HG02852 (cell line): ENCODE measurements around the gene AZIN2.

Experiments used
- ATAC-seq: cut with Tn5 transposase; IDR thresholded peaks from one replicate; pipeline ENCODE4 v1.9.1; 2021; ENCODE audit warnings: mild to moderate bottlenecking, moderate library complexity; ENCODE audit not compliant: unreplicated experiment

The AZIN2 gene

DNA sequence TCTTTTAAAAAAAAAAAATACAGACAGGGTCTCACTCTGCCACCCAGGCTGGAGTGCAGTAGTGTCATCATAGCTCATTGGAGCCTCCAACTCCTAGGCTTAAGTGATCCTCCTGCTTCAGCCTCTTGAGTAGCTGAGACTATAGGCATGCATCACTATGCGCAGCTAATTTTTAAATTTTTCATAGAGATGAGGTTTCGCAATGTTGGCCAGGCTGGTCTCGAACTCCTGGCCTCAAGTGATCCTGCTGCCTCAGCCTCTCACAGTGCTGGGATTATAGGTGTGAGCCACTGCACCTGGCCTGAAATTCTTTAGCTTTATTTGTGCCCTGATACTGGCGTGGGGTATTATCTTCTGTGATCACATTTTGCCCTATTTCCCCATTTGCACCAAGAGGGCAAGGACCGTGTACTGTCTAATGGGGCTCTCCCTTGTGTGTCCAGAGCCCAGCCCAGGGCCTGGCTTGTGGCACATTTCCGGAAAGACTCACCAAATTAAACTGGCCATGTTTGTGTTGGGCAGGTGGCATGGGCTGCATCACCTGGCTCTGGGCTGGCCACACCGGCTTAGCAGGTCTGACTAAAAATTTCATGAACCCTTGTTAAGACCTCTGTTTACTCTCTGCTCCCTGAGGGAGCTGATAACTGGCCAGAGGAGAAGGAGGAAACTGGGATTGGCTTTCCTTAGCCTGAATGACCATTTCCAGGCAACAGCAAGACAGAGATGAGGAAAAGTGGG lies 68.7 kb downstream of the AZIN2 start:
- no peak for ATAC-seq

DNA sequence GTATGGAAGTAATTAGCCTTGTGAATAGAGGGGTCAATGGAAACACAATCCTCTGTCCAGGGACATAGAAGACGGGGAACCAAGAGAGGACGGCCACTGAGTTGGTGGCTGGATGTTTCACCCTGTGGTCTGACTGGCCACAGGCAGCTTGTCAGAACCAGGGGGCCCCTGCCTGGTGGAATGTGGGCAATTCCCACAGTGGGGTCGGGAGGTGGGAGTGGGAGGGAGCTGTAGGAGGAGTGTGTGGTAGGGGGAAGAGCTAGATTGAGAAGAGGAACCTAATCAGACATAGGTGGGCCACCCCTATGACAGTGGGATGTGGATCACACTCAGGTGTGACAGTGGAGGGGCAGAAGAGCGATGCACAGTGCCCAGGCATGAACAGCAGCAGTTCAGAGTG lies 69.6 kb downstream of the AZIN2 start:
- ATAC-seq = no peak

DNA sequence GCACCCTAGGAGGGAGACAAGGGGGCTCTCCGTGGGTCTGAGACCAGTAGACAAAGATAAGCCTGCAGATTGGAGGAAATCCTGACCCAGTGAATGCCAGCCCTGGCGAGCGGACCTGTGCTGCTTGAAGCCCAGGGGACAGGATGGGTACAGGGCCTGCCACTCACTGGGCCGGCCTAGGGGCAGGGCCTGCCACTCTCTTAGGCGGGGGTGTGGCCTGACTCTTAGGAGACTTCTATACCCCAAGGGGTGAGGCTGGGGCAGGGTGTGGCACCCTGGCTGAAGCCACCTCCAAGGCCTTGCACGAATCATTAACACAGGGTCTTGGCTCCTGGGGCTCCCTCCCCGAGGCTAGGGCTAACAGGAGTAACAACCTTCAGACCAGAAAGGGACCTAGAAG lies 70.2 kb downstream of the AZIN2 start:
- ATAC-seq = no peak

DNA sequence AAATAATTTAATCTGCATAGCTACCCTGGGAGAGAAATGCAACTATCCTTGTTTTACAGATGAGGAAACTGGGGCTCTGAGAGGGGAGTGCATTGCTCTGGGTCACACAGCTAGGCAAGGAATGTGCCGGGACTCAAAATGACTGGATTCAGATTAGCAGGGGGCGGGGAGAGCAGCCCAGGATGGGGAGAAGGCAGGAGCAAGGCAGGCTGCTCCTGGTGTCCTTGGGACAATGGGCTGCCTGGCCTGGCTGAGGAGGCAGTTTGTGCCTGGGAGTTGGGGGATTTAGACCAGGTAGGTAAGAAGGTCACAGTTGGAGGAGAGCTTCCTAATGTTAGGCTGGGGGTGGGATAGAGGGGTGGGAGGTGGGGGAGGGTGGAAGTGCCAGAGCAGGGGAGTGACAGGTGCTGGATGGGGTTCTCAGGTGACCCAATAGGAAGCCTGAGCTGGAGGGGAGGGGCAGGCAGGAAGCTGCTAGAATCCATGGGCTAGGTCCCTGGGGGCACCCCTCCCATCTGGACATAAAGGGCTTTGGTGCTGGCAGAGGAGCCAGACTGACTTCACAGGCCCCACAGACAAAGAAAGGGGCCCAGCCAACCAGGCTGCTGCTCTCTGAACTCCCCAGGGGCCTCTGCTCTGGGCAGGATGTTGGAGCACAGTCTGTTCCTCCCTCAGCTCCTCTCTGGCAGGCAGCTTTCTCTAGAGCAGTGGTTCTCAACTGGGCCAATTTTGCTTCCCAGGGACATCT lies 71.9 kb downstream of the AZIN2 start:
- no peak for ATAC-seq

DNA sequence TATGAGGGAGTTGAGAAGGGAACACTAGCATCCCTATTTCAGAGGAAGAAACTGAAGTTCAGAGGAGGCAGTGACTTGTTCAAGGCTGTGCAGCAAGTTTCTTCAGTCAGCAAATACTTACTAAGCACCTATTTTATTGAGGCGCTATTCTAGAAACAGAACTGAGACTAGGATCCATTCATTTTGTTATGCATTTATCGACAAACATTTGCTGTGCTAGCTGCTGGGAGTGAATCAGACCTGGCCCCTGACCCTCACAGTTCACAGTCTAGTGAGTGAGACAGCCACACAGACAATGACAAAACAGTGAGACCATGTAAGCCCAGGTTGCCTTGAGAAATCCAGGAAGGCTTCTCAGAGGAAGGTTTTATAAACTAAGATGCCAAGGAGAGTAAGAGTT lies 72.7 kb downstream of the AZIN2 start:
- no peak for ATAC-seq

DNA sequence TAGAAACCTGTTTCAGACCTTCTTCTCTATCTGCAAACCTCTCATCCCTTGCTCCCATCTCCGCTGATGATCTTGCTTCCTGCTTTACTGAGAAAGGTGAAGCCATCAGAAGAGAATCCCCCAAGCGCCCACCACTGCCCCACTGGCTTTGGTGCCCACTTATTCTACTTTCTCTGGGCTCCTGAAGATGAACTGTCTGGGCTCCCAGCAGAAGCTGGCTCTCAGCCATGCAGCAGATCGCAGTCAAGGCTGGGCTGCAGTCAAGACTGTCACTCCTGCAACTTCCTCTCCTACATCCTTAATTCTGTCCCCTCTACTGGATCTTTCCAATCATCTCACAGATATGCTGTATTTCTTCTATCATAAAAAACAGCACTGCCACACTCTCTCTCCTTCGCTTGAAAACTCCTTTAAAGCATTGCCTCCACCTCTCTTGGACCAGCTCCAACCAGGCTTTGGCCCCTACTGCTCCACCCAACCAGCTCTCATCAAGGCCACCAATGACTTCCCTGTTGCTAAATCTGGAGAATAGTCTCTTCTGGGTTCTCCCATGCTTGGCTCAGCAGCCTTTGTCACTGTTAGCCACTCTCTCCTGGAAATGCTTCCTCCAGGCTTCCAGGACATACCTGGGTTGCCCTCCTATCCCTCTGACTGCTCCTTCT lies 75.1 kb downstream of the AZIN2 start:
- no peak for ATAC-seq

DNA sequence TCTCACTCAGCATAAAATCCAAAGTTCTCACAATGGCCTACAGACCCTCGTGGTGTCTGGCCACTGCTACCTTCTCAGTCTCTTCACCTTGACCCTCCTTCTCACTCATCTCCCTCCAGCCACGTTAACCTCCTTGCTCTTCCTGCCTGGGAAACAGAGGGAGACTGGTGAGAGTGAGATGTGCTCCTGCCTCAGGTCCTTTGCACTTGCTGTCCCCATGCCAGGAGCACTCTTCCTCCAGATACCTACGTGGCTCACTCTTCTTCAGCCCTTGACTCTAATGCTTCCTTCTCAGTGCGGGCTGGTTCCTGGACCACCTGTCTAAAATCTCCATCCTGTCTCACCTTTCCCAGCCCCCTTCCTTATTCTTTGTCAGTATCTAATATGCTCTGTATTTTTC lies 76.2 kb downstream of the AZIN2 start:
- ATAC-seq = no peak

DNA sequence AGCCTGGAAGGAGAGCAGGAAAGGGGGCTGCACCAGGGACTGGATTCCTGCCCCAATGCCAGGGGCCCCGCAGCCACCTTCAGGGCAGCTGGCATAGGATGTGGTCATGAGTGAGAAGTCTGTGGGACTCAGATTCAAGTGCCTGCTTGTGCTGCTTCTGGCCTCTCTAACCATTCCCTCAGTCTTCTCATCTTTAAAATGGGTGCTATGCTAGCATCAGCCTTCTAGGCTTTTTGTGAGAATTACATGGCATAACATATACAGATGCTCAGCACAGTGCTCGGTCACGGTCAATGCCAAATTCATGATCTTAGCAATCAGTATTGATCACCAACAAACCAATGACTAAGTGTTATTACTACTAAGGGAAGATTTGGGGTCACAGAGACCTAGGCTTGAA lies 77.4 kb downstream of the AZIN2 start:
- ATAC-seq = no peak

DNA sequence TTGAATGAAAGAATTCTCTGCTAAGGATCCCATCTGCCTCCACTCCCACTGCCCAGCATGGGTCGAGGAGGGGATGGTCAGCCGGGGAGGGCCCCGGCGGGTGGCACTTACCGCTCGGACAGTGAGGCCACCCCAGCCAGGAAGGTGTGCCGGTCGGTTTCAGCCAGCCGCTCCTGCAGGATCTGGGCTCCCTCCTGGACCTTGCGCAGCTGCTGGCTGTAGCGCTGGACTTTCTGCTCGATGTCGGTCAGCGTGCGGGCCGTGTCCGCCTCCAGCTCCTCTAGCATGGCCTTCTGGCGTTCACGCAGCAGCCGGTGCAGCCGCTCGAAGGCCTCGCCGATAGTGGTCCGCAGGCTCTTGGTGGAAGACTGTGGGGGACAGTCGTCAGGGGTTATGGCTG lies 78.6 kb downstream of the AZIN2 start:
- no peak for ATAC-seq

DNA sequence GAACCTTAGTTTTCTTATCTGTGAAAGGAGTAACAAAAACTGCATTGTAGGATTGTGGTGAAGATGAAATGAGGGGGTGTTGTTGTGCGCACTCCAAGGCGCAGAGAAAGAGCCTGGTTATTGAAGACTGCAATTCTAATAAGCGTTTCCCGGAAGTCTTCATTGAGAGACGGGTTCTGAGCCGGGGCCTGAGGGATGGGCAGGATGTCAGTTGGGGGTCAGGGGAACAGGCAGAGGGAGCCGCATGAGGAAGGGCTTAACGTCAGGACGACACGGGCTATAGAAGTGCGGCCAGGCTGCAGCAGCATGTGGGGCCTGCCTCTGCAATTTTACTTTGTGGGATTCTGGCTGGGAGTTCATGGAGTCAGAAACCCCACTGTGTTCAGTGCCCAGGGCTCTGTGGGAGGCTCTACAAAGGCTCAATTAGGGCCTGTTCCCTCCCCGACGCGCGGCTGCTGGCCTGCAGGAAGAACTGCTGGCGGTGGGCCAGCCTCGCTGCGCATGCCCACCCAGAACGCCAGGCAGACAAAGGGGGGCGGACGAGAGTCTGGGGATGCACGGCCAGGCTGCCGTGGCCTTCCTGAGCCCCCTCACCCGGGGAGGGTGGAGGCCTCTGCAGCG lies 80.2 kb downstream of the AZIN2 start:
- ATAC-seq = no peak

DNA sequence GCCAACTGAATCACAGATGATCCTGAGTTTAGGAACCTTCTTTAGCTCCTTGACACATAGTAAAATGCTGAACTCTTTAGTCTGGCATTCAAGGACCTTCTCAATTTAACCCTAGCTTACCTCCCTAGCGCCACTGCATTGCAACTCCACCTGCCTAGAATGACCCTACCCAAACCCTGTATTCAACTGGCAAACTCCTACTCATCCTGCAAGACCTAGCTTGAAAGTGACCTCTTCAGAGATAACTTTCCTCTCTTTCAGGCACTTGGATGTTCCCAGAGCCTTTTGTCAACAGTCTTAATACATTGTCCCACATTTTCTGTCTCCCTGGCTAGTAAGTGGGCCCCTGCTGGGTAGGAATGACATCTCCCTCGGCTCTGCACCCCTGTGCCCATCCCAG lies 81.2 kb downstream of the AZIN2 start:
- no peak for ATAC-seq

DNA sequence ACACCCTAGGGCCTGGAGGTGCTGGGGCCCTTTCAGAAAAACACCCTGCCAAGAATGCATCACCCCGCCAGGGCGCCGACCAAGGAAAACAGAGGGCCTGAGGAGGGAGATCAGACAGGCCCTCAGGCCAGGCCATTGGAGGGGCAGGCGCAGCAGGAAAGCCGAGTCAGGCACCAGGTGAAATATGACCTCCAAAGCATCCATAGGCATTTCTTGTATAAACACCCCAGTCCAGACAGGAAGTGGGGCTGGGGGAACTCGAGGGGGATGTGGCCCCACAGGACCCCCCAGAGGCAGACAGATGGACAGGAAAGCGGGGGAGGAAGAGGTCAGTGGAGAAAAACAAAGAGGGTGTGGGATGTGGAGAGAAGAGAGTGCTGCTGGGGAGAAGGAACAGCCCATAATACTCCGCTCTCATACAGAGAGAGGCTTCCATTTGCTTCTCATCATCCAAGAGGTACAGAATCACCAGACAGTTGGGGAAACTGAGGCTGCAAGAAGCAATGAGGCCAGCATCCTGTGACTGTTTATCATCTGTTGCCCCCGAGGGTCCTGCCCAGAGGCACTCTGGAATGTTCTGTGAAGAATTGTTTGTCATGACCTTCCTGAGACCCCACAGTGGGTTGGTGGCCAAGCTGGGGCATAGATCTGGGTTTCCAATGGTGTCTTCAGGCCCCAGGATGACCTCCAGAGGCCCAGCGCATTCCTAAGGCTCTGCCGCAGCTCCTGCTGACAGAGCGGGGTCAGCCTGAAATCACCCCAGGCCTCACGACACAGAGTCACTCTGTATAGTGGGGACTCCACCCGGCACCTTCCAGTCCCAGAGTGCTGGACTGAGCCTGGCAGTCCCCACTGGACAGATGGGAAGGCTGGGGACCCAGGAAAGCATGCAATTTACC lies 82.9 kb downstream of the AZIN2 start:
- no peak for ATAC-seq

DNA sequence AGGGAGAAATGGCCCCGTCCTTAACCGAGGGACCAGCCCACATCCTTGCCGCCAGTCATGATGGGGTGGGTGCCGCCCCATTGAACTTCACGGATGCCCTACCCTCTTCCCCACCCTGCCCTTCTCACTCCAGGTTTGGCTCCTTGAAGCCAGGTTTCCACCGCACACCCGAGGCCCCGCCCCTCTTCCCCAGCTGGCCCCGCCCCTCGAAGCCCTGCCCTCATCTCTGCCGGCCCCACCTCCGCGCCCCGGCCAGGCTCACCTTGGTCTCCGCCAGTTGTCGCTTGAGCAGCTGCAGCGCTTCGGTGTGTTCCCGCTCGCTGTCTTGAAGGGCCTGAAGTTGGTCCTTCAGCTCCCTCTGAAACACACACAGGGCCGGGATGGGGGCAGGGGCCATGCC lies 84.3 kb downstream of the AZIN2 start:
- no peak for ATAC-seq

DNA sequence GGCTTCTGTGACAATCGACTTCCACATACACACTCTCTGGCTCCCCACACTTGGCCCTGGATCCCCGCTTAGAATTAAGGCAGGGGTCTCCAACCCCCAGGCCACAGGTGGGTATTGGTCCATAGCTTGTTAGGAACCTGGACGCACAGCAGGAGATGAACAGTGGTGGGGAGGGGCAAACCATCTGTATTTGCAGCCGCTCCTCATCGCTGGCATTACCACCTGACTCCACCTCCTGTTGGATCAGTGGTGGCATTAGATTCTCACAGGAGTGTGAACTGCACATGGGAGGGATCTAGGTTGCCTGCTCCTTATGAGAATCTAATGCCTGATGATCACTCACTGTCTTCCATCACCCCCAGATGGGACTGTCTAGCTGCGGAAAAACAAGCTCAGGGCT lies 84.9 kb downstream of the AZIN2 start:
- no peak for ATAC-seq

DNA sequence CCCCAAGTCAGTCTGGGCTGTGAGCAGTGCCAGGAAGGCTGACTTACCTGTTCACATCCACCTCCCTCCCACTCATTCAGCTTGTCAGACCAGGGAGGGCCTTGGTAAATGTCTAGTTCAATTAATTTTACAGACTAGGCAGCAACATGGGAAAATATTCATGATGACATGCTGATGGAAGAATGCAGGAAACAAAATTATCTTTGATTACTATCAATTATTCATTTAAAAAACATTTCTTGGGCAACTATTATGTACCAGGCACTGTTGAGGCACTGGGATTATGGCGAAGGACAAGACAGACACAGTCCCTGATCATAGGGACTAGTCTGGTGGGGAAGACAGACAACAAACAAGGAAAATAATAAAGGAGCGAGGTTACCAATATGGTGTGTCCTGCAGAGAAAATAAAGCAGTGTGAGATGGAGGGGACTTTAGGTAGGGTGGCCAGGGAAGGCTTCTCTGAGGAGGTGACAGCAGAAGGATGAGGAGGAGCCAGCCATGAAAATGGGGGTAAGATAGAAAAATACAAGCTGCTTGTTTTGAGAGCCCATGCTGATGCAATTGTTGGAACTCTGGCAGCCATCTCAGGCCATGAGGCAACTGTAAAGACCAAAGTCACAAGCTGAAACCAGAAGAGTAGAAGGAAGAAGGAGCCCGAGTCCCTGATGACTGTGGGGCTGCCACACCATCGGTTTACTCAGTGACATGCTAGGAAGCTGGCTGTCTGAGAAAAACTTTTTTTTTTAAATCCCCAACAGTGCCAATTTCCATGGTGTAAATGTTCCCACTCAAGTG lies 86.9 kb downstream of the AZIN2 start:
- ATAC-seq = no peak

DNA sequence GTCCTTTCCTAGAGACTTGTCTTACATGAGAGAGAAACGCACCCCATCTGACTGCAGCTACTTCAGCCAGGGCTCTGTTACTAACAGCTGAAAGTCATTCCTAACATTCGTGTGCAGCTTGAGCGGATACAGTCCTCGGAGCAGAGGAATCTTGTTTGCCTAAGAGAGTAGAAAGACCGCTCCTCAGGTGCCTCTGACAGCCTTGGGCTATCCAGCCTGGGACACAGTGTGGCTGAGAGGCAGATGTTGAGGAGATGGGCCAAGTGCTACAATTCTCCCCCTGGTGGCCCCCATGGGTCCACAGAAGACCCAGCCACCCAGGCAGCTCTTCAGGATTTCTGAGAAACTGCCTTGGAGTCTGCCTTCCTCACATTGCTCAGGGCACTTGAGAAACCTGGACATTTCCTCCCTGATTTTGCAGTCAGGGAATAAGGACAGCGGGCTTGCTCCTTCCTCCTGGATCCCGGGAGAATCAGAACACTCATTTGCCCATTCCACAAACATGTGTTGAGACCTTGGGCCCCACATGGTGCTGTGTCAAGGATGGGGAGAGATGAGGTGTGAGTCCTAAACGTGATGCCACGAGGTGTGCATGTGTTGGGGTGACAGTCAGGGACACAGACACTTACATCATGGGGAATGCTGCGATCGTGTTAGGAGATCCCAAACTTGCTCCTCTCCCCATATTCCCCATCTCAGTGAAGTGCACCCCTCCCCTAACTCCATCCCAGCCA lies 87.8 kb downstream of the AZIN2 start:
- ATAC-seq = no peak

DNA sequence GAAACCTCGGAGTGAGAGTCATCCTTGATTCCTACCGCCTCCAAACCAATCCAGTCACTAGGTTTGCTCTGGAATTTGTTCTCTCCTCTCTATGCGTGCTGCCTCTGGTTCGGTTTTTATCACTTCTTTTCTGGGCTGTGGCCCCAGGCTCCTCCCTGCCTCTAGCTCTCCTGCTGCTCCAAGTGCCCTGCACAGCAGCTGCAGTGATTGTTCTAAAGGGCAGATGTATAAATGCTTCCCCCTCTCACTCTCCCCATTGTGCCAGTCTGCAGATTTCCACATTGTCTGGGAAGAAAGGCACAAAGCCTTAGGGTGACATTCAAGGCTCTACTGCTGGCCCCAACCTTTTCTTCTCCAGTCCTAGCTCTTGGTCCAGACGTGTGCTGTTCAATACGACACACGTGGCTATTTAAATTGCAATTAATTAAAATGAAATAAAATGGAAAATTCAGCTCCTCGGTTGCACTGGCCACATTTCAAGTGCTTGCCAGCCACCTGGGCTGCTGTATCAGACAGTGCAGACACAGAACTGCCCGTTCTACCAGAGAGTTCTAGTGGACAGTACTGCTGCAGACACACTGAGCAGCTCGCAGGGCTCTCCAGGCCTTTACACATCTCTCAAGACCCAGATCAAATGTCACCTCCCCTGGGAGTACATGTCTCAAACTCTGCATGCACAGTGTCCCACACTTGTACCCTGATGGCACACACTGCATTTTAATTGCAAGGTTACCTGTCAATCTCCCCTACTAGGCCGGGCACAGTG lies 88.5 kb downstream of the AZIN2 start:
- no peak for ATAC-seq
